K562 (cell line): ENCODE results near the gene NCR1. TPM values are rescaled to one million over a fixed set of nuclear protein-coding genes. Genes with fewer than 3 reads are reported as not detected.

Experiments used
- ETV1 ChIP-seq: fragments of 450-650 bp; conservative IDR thresholded peaks from 2 replicates; pipeline ENCODE4 v1.6.1; 2016; ENCODE audit warnings: missing genetic modification characterization, control low read depth, low read depth, missing compliant biosample characterization
- polyA plus RNA-seq, 8 experiments: library from polyadenylated mRNA; depleted of rRNA in 4 of 8; stranded (reverse) in 5 of 8; unstranded in 3 of 8; fragments of >200 nt; fragmentation: Nextera tagmentation in 2 of 8; fragmentation: Illumina TruSeq in 1 of 8; extraction: Ambion mirVana in 2 of 8; extraction: Trizol in 1 of 8; gene quantifications; 2 replicates each; pipeline versions ENCODE4 v1.2.1 to v1.2.3, GENCODE V29; 2011 to 2014; ENCODE audit warnings: inconsistent platforms in 1 of 8, missing spikeins in 1 of 8
- total RNA-seq, 7 experiments: library from RNA; depleted of rRNA in 6 of 7; stranded (reverse); fragments of >200 nt in 6 of 7; fragmentation: Illumina TruSeq in 2 of 7; extraction: Trizol in 2 of 7; gene quantifications; 2 replicates each; pipeline versions ENCODE4 v1.2.1 to v1.2.3, GENCODE V29; 2011 to 2021; ENCODE audit warnings: low replicate concordance in 1 of 7
- TF ChIP-seq, protein P1 (sequence below): fragments of 200-600 bp; sonication (generic); IDR thresholded peaks from one replicate; pipeline ENCODE4 v1.6.1; 2012; ENCODE audit warnings: mild to moderate bottlenecking, low read depth, low read length, inconsistent platforms

NCR1 gene
- total and polyA plus RNA-seq, 9 of the 15 experiments (the other 6 are each of a cell fraction or from before 2014, with no cell fraction given): 0.25 to 3.1 (median 1.2) TPM

DNA sequence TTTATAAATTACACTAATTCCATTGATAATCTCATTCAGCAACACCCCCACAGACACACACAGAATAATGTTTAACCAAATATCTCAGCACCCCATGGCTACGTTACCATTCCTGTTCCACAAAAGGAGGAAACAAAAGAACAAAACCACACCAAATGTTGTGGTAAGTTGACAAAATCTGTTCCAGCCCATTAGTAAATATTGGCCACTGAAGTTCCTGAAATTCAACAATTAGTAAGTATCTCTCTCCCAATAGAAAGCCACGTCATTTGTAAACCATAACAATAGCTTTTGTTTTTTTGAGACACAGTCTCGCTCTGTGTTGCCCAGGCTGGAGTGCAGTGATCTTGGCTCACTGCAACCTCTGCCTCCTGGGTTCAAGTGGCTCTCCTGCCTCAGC is 34.3 kb upstream of the NCR1 start (continued):
- TF ChIP-seq, protein P1, sequence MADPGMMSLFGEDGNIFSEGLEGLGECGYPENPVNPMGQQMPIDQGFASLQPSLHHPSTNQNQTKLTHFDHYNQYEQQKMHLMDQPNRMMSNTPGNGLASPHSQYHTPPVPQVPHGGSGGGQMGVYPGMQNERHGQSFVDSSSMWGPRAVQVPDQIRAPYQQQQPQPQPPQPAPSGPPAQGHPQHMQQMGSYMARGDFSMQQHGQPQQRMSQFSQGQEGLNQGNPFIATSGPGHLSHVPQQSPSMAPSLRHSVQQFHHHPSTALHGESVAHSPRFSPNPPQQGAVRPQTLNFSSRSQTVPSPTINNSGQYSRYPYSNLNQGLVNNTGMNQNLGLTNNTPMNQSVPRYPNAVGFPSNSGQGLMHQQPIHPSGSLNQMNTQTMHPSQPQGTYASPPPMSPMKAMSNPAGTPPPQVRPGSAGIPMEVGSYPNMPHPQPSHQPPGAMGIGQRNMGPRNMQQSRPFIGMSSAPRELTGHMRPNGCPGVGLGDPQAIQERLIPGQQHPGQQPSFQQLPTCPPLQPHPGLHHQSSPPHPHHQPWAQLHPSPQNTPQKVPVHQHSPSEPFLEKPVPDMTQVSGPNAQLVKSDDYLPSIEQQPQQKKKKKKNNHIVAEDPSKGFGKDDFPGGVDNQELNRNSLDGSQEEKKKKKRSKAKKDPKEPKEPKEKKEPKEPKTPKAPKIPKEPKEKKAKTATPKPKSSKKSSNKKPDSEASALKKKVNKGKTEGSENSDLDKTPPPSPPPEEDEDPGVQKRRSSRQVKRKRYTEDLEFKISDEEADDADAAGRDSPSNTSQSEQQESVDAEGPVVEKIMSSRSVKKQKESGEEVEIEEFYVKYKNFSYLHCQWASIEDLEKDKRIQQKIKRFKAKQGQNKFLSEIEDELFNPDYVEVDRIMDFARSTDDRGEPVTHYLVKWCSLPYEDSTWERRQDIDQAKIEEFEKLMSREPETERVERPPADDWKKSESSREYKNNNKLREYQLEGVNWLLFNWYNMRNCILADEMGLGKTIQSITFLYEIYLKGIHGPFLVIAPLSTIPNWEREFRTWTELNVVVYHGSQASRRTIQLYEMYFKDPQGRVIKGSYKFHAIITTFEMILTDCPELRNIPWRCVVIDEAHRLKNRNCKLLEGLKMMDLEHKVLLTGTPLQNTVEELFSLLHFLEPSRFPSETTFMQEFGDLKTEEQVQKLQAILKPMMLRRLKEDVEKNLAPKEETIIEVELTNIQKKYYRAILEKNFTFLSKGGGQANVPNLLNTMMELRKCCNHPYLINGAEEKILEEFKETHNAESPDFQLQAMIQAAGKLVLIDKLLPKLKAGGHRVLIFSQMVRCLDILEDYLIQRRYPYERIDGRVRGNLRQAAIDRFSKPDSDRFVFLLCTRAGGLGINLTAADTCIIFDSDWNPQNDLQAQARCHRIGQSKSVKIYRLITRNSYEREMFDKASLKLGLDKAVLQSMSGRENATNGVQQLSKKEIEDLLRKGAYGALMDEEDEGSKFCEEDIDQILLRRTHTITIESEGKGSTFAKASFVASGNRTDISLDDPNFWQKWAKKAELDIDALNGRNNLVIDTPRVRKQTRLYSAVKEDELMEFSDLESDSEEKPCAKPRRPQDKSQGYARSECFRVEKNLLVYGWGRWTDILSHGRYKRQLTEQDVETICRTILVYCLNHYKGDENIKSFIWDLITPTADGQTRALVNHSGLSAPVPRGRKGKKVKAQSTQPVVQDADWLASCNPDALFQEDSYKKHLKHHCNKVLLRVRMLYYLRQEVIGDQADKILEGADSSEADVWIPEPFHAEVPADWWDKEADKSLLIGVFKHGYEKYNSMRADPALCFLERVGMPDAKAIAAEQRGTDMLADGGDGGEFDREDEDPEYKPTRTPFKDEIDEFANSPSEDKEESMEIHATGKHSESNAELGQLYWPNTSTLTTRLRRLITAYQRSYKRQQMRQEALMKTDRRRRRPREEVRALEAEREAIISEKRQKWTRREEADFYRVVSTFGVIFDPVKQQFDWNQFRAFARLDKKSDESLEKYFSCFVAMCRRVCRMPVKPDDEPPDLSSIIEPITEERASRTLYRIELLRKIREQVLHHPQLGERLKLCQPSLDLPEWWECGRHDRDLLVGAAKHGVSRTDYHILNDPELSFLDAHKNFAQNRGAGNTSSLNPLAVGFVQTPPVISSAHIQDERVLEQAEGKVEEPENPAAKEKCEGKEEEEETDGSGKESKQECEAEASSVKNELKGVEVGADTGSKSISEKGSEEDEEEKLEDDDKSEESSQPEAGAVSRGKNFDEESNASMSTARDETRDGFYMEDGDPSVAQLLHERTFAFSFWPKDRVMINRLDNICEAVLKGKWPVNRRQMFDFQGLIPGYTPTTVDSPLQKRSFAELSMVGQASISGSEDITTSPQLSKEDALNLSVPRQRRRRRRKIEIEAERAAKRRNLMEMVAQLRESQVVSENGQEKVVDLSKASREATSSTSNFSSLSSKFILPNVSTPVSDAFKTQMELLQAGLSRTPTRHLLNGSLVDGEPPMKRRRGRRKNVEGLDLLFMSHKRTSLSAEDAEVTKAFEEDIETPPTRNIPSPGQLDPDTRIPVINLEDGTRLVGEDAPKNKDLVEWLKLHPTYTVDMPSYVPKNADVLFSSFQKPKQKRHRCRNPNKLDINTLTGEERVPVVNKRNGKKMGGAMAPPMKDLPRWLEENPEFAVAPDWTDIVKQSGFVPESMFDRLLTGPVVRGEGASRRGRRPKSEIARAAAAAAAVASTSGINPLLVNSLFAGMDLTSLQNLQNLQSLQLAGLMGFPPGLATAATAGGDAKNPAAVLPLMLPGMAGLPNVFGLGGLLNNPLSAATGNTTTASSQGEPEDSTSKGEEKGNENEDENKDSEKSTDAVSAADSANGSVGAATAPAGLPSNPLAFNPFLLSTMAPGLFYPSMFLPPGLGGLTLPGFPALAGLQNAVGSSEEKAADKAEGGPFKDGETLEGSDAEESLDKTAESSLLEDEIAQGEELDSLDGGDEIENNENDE: no peak
- TF ChIP-seq ETV1 (tag): no peak
